HG02870 (cell line): Measurements from ENCODE around the gene ABTB2.
A peak's percentile ranks its signal among the peaks of the same experiment; 100 is the strongest.

Experiments used
- ATAC-seq: cut with Tn5 transposase; IDR thresholded peaks from one replicate; pipeline ENCODE4 v1.9.1; 2021; ENCODE audit warnings: mild to moderate bottlenecking, moderate library complexity; ENCODE audit not compliant: unreplicated experiment

ABTB2 gene

DNA sequence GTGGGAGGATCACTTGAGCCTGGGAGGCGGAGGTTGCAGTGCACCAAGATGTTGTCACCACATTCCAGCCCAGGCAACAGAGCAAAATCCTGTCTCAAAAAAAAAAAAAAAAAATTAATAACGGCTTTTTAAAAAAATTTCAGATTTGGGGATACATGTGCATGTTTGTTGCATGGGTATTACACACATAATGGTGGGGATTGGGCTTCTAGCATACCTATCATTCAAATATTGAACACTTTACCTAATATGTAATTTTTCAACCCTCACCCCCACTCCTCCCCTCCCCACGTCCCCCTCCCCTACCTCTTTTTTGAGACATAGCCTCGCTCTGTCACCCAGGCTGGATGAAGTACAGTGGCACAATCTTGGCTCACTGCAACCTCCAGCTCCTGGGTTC is 40.1 kb downstream of the ABTB2 start:
- ATAC-seq = no peak

DNA sequence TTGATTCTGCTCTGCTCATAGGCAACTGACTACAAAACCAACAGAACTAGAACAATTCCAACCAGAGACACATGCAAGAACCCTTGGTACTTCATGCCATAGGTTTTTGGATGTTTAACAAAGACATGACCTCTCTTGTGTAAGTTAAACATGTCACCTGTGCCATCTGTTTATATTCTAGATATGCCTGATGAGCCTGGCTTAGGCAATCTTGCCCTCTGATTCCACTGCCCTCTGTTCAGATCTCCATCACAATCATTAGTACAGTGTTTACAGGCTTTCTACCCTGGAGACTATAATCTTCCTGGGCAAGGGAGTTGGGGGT is 40.8 kb downstream of the ABTB2 start:
- no peak for ATAC-seq

DNA sequence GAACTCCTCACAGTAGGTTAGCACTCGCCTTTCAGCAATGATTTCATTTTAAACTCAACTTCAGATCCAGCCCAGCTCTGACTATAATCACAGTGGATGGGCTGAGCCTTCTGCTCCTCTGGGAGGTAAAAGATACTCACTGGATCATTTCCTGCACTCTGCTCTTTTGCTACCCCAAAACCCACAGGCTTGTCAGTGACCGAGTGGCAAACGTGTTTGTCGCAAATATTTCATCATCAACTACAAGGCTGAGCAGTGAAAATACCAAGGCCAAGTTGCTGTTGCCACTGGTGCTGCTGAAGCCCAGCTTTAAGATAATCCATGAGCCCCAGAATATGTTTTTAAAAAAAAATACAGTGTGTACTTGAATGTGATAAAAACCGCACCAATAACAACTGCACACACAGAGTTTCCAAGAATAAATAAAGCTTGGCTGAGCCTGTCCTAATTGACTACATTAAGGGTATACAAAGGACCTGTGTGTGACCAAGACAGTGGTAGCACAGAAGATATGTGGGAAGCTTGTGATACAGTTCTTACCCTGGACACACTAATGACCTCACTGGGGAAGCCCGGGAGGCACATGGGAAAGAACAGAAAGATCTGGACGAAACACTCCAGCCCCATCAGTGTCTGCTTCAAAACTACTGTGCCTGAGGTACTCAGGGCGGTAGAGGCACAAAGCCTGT is 41.3 kb downstream of the ABTB2 start:
- ATAC-seq = no peak

DNA sequence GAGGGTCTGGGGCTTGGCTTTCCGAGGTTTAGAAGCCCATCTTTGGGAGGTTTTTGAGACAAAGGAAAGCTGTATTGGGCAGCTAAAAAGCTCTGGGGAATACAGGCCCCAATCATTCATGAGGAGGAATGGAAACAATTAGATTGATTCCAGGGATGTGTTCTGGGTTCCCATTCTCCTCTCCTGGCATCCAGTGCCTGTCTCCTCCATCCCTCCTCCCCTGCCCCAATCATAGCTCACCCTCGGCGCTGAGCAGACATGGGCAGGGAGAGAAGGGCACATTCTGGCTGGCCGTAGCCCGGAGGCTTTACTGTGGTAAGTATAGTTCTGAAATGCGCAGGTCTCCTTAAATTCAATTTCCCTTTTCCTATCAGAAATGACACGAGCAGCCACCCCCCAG is 42.4 kb downstream of the ABTB2 start:
- ATAC-seq = no peak

DNA sequence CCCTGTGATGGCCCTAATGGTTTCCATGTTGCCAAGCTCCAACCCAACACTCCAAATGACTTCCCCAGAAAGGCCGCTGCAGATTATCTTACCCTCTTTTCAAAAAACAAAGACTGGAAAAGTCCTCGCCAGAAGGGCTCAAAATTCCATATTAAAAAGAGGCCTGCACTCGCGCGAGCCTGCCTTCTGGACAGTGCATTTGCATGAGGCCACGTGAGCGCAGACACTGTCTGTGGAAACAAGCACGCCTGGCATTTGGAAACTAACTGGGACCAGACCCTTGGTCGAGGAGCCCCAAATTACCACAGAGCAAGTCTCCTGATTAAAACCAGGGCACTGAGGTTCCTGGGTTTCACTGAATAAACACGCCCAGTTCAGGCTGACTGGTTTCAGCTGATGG is 42.9 kb downstream of the ABTB2 start:
- no peak for ATAC-seq

DNA sequence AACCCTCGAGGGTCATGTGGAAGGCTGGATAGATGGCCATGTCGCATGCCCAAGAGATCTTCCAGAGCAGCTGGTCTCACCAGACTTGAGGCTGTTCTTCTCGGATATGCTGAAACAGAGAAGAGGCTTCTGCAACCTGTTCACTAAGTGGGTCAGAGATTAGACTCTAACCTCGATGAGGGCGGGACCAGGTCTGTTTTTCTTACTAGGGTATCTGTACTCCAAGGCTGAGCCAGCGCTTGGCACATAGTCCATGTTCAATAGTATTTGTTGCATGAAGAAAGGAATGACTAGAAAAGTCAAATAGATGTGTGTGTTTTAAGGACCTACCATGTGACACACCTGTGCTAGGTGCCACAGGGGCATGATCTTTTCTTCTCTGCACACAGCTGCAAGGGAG is 43.6 kb downstream of the ABTB2 start:
- ATAC-seq = no peak

DNA sequence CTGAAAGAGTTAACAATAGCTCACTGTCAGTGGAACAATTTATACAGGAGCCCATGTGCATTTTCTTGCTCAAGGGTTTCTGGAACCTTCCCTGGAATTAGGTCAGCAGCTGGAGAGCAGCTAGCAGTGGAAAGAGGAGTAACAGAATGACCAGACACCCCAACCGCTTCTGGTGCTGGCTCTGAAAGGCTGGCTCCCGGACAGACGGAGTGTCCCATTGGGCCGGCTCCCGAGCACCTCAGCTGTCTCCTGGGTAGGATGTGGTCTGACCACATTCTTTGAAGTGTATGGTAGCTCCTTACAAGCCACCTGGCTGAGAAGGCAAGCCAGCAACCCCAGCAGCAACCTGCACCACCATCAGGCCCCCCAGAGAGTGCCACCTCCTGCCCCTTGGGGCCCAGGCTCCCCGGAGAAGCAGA is 44.7 kb downstream of the ABTB2 start:
- ATAC-seq = no peak

DNA sequence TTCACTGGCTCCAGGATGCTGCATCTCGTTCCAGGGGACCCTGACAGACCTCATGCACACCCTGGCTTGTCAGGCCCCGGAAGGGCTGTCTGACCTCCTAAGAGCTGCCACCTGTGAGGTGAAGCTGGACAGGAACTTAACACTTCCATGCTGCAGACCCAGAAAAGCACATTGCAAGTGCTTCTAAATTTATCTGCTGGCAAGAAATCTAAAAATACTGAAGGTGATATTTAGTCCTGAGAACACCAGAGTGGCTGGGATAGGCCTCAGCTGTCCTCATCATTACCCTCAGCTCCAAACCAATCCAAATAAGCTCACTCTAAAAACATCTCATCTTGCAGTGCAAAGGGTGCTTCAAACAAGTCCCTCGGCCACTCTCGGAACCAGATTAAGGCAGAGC is 46.7 kb downstream of the ABTB2 start:
- ATAC-seq = no peak

DNA sequence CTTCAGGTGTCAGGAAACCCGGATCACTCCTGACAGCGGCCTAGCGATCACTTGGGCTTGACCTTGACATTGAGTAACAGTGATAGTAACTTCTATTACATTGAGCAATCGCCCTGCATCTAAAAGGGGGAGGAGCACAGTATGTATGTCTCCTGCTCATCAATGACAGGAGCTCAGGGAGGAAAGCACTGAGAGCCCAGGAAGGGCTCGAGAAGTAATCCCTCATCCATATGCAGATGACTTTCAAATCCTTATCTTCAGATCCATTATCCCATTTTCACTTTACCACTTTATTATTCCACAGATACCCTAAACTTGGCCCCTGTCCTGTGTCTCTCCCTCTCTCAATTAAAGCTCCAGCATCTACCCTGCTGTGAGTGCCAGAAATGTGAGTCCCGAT is 47.8 kb downstream of the ABTB2 start:
- no peak for ATAC-seq

DNA sequence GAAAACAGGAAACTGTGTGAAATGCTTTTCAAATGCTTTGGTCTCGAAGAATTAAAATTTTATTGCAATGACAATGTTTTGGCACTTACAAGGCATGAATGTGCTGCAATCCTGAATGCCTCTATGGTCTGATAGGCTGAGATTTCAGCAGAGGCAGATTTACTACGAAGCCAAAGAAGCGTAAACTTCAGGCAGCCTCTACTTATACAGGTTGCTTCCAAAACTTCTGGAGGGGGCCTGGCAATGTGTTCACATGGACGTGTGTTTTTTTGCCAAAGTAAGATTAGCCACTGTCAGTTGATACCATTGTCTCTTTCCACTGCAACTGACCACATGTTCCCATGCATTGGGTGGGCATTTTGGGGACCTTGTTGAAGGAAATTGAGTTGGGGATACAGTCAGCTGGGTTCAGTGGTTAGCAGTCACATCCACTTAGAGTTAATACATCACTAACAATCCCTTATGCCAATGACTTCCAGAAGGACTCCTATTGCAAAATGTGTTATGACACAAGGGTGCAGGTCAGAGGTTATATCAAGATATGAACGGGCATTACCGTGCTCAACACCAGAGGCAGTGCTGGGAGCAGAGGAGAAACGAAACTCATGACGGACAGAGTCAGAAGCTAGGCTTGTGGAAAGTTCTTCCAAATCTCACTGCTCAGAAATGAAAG is 48.8 kb downstream of the ABTB2 start:
- ATAC-seq = no peak

DNA sequence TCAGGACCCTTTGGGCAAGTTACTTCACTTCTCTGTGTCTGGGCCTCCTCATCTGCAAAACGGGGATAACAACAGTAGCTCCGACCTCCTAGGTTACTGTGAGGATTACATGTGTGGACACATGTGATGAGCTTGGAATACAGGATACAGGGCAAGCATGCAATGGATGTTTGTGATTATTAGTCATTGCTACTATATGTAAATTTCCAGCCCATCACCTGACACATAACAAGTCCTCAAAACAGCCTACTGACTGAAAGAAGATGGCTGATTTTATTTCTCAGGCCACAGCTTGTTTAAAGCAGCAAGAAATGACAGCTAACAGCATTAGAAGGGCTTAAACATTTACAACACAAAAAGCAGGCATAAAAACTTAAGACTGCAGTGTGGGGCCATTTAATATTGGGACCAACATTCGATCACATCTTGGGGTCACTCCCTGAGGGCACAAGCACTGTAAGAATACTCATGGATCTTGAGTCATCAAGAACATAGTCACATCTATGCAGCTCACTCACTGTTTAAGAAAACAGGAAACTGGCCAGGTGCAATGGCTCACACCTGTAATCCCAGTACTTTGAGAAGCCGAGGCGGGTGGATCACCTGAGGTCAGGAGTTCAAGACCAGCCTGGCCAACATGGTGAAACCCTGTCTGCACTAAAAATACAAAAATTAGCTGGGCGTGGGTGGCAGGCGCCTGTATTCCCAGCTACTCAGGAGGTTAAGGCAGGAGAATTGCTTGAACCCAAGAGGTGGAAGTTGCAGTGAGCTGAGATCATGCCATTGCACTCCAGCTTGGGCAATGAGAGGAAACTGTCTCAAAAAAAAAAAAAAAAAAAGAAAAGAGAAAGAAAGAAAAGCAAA is 49.5 kb downstream of the ABTB2 start:
- ATAC-seq = no peak

DNA sequence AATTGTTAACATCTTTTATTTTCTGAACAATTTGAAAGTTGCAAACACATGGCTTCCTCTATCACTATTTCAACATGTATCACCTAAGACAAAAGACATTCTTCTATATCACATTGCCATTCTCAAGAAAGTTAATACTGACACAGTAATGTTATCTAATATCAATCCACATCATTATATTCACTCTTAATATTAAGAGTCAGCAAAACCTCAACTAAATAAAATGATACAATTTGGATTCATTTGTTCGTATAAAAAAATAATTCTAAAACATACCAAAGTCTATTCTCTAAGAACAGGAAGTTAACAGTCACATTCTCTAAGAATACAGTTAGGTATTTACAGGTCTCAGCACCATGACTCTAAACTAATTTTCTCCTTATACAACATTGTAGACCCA is 52.0 kb downstream of the ABTB2 start:
- ATAC-seq = no peak

DNA sequence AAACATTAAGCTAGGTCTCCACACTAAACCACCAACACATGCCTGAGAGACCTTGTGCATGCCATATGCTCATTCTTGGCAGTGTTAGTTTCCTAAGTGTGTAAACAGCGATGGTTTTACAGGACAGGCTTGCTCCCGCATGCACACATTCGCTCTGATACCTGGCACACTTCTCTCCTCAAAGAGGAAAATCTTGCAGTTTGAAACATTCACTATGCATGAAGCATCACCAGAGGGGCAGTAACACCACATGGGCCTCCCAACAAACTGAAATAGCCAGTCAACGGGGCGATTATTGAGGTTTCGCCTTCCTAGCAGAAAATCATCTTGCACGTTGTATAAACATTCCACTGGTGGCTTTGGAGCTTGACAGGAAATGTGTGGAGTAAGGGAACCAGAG is 52.6 kb downstream of the ABTB2 start:
- no peak for ATAC-seq

DNA sequence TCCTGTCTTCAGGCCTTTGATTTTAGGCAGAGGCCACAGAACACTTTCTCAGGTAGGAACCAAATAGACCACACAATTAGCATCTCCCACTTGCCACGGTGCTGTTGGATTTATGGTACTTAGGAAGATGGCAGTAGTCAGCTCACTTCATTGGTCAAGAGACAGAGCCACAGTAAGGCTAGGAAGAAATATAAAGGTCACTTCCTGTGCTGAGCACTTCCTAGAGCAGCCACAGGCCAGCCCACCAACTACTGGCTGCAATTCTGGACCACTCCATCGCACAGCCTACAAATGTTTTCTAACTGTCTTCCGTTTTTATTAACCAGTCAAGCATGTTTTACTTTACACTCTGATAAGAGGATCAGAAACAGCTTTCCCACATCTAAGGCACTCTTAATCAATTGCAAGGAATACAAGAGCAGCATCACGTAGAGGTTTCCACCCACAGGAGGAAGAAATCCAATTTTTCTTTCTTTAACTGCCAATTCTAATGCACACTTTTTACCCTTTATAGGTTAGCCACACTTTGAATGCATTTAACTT is 54.7 kb downstream of the ABTB2 start:
- no peak for ATAC-seq

DNA sequence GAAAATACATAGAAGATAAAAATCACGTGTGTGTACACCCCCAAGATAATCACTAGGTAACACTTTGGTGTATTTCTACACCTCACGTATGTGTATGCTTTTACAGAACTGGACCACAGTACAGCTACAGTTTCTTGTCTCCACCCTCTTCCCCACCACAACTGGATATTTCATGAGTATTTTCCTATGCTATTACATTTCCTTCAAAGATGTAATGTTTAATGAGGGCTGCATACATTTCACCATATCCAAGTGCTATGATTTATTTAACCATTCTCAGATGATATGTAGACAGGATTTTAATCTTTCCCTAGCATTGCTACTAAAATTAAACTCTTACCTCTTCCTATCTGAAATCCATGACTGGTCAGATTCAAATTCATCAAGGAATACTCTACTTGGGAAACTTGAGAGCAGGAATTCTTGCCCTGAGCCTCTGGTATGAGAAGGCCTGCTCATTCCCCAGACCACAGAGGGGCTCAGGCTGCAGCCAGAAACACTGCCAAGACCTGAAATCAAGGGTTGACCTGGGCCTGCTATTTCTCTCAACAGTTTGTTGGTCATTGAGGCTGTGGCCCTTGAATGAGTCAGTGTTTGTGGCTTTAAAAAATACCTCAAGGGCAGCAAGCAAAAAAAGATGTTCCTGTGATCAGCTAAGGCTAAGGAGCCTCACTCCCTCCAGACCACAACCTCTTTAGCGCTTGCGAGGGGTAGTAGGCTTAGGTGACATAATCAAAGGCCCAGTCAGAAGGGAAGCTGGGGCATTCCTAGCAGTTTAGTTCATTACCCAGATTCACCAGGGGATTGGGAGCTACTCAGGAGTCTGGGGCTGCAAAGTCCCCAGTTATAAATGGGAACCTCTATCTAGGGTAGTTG is 55.5 kb downstream of the ABTB2 start:
- peak; percentile 86 for ATAC-seq

DNA sequence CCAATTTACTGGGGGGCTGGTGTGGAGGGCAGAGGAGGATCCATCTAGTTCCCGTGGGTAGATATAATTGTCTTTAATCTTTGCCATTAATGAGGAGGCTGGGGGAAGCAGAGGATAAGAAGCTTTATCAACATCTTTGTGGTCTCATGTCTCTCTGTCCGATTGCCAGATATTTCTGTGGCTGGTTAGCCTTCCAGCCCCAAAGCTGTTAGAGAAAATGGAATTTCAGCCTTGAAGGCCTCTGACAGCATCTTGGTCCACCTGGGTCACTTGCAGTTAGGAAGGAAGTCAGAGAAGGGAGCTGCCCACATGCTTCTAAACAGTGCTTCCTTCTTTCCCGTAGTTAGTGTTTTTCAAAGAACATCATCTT is 56.9 kb downstream of the ABTB2 start:
- no peak for ATAC-seq

DNA sequence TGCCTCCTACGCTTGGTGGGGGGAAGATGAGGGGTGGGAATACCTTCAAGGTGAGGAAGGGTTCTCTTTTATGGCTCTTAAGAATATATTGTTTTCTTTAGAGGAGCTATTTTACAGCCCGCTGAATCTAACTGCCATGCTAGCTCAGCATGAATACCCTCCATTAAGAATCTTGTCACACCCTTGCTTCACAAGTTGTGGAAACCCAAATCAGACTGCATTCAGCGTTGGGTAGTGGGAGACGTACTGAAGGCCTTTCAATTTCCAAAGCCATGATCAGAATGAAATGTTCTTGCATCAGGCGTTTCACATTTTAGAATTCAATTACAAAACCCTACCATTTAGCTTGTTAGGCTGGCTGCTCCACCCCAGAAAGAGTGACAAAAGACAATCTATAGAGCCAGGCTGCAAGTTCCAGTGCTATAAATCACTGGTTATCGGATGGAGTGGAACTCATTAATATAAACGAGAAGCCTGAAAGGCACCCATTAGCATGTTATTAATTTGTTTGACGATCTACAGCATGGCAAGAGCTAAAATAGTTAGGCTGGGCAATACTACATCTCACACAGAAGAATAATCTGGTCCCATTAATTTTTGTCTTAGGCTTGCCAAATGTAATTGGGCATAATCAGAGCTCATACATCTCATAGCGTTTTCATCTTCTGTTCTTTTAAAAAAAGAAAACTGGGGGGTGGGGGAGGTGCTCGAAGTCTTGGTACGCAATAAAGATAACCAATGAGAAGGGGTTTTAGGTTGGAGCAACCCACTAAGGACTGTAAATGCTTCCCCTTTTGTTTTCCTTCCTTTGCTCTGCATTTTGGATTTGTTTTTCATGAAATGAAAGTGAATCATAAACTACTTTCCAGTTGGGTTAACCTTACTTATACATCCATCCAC is 57.5 kb downstream of the ABTB2 start:
- ATAC-seq = no peak

DNA sequence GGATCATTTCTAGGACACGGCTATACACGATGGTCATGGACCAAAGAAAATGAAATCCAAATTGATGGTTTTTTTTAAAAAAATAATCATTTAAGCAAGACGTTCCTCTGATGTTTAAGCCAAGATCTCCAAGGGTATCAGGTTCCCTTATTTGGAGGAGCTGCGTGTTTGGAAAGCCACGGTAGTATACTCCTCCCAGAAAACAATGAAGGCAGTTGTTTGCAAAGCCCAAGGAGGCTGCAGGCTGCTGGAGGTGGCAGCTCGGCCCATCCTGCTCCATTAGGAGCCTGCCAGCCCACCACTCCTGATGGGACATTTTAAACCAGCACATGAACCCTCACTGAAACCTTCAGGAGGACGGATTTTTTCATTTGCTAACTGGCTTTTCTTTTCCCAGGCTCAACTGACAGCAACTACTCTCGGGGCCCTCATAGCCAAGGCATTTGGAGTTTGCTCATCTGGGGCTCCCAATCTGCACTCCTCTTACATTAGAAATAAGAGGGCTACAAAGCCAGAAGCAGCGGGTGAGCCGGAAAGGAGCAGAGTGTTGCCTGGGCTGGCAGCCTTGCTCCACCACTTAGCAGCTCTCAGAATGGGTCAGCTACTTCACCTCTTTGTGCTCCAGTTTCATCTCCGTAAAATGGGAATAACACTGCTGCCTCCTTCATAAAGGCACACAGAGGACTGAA is 58.4 kb downstream of the ABTB2 start:
- ATAC-seq = no peak

DNA sequence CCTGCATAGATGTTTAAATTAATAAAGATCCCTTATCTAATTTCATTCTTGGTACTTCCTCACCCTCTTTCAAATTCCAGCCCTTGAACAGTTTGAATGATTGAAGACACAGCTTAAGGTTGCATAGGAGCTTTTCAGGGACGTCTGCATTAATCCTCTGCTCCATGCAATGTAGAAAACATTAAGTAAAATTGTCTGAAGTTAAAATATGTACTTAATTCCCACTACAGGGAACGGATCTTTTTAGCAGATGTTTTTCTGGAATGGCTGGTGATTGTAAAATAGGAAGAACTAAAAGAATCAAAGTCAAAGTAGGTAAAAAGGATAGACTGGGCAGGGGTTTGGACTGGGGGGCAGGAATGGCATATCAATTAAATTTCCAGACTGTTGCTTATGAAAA is 58.9 kb downstream of the ABTB2 start:
- ATAC-seq = no peak
